NCI-H446 treated with DMSO at 0.1 percent for 48 hours (cell line): Measurements from ENCODE around the gene BRCA1.
"Not testable (repeated sequence)": the region's sequence is repeated elsewhere in the genome, so short reads cannot be mapped to it uniquely, and the experiment has no call there.

Experiments
- DNase-seq: peaks from one replicate; lab custom pipeline; 2025; lab: John Stamatoyannopoulos, UW

The BRCA1 gene

GRCh38 chr17:43125133-43125966 lies at the start of gene BRCA1:
TSS of gene BRCA1 (minus strand) at chr17:43125364. CDS start at chr17:43124096, 1,268 bp downstream.
- DNase-seq, result peak; percentile 98

DNA sequence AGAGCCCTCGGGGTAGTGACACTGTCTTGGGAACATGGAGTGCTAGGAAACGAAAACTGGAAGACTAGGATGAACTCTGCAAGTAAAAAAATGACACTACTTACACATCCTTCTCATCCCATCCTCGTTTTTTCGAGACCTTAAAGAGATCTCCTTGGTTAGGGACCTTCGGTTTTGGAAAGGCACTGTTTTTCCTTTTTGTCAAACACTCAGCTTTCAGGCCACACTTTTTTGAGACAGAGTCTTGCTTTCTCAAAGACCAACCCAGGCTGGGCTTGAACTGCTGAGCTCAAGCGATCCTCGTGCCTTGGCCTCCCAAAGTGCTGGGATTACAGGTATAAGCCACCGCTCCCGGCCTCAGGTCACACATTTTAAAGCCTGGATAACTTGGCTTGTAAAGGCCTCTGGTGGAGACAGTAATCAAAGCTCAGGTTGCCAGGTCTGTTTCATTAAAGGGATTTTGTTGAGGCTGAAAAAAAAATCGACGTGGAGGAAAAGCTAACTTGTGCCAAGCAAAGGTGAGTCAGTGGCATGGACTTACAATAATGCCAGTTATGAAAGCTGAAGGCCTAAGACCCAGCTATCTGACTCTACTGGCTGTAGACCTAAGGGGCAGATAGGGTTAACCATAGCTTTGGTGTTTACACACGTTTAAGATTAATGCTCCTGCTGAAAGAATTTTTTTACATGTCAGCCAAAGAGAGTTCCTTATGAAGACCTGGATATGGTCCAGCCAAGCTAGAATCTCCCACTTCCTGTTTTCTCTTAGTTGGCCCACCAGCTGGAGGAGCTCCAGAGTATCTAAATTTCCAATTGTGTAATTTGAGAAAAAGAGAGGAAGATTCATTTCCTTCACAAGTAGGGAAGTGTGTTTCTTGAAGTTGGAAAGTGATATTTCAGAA lies 46.7 kb upstream of the BRCA1 start:
- peak; percentile 29 for DNase-seq

GRCh38 chr17:43170766-43171585 lies 45.8 kb upstream of the BRCA1 start, which contains the start of gene NBR1:
TSS of gene NBR1 (plus strand) at chr17:43171214. CDS start at chr17:43175800, 4,586 bp downstream.
- DNase-seq, result peak; percentile 91

DNA sequence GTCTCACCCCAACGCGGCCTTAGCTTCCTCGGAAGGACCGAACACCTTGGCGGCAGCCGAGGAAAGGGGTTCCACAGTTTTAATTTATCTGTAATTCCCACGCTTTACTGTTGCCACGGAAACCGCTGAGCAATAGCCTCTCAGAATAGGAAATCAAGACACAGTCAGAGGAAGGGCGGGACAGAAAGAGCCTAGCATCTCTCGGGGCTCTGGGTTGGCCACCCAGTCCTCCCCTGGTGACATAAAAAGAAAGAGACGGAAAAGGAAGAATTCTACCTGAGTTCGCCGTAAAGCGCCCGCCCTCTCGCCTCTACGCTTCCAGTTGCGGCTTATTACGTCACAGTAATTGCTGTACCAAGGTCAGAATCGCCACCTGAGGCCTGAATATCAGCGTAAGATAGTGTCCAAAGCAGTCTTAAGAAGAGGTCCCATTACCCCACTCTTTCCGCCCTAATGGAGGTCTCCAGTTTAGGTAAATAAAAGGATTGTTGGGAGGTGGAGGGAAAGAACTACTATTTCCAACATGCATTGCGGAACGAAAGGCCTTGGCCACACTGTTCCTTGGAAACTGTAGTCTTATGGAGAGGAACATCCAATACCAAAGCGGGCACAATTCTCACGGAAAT lies 45.1 kb upstream of the BRCA1 start:
- DNase-seq, result peak; percentile 93

GRCh38 chr17:43169561-43170139 lies 44.5 kb upstream of the BRCA1 start:
- DNase-seq, result no peak

GRCh38 chr17:43165971-43166370 lies 40.8 kb upstream of the BRCA1 start:
- not testable (repeated sequence) for DNase-seq

- not testable (repeated sequence) for DNase-seq
Observed at GRCh38 chr17:43159957-43160356, 34.8 kb upstream of the BRCA1 start.

DNA sequence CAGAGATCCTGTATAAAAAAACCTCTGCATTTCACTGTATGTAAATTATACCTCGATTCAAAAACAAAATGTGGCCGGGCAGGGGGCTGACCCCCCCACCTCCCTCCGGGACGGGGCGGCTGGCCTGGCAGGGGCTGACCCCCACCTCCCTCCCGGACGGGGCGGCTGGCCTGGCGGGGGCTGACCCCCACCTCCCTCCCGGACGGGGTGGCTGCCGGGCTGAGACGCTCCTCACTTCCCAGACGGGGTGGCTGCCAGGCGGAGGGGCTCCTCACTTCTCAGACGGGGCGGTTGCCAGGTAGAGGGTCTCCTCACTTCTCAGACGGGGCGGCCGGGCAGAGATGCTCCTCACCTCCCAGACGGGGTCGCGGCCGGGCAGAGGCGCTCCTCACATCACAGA lies 34.1 kb upstream of the BRCA1 start:
- not testable (repeated sequence) for DNase-seq

- no peak for DNase-seq
Observed at GRCh38 chr17:43155666-43156065, 30.5 kb upstream of the BRCA1 start.

DNA sequence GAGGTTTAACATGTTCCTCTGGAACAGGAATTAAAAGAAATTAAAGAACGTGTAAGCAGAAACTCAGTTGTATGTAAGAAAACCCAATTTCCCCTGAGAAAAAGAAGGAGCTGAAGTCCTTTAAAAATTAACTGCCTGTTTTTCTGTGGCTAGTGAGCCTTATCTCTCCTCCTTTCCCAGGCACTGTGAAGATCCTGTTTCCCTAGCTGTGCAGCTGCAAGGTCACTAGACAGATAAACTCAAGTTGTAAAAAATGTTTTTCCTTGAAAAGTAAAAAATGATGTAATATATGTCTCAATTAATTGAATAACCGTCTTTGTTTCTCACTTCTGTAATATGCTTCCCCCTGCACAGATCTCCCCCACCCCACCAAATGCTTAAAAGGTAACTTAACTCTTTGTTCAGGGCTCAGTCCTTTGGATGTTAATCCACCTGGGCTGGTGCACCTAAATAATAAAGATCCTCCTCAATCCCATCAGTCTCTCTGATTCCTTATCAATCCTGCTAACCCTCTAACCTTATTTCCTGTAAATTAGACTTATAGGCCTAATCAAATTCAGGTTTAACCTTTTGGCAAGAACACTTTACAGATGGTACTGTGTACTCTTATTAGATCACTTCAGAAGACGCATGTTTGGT lies 28.2 kb upstream of the BRCA1 start:
- not testable (repeated sequence) for DNase-seq

DNA sequence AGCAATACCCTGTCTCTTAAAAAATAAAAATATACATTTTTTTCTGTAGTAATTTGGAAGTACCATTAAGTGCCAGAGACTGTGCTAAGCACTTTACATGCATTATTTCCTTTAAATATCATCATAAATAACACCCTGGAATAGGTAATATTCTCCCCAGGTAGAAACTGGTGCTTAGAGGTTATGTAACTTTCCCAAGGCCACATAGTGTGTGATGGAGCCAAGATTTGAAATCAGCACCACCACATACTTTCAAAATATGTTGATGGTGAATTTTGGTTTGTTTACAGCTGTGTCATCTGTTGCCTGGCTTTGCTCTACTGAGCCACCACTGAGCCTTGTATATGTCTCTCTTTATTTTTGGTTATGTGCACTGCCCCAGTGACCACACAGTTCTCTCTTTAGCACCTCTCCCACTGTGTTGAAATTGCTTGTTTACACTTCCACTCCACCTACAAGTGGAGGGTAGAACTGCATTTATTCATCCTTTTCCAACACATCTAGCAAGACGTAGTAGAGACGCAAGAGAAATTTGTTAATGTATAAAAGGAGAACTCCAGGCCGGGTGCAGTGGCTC lies 26.8 kb upstream of the BRCA1 start:
- DNase-seq, result no peak

DNA sequence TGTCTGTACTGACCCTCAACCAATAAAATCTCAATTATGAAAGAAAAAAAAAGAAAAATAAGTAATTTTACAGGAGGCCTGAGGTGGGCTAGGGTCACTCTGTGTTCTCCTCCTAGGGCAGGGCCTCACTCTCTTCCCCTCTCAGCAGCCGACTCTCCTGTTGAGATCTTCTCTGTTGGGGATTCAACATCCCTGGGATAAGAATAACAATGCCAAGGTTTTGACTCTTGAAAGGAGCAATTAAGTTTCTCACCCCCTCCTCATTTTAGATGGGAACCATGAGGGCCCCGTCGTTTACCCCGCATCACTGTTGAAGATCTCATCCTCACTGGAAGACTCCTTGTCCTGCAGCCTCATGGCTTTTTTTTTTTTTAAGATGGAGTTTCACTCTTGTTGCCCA lies 21.5 kb upstream of the BRCA1 start:
- no peak for DNase-seq

GRCh38 chr17:43143201-43143600 lies 18.0 kb upstream of the BRCA1 start:
- no peak for DNase-seq

- DNase-seq, result no peak
Observed at GRCh38 chr17:43142153-43142552, 17.0 kb upstream of the BRCA1 start.

GRCh38 chr17:43140396-43141332 lies 15.5 kb upstream of the BRCA1 start:
- DNase-seq, result no peak

GRCh38 chr17:43138531-43138930 lies 13.4 kb upstream of the BRCA1 start:
- not testable (repeated sequence) for DNase-seq

- not testable (repeated sequence) for DNase-seq
Observed at GRCh38 chr17:43136574-43136973, 11.4 kb upstream of the BRCA1 start.

DNA sequence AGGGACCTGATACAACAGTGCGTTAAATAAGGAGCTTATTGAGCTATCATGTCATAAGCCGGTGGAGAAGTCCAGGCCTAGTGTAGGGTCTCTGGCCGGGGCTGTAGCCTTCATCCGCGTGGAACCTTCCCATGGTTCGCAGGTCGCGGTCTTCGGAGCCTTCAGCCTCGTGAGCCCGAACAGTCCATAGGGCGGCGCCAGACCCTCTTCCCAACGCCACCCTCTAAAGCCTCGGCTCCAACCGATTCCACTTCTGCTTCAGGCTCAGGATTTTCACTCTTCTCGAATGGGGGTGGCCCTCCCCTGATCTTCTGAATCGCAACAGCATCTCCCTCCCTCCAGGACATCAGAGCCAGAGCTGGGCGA lies 10.3 kb upstream of the BRCA1 start:
- no peak for DNase-seq
